Suprapubic skin (tissue), 4 donors: ENCODE results near the gene SLC6A11. TPM values are rescaled to one million over a fixed set of nuclear protein-coding genes. Genes with fewer than 3 reads are reported as not detected.

Experiments used
- DNase-seq, 2 donors: peaks; one replicate each; pipeline ENCODE4 v3.0.0-alpha.2; 2019; ENCODE audit warnings: low spot score in 2 of 2
- H3K27ac ChIP-seq: fragments of 200-600 bp; sonication (generic); one replicate; pipeline ENCODE4 v1.5.1; 2019
- H3K27me3 ChIP-seq: fragments of 200-600 bp; sonication (generic); one replicate; pipeline ENCODE4 v1.5.1; 2019
- H3K36me3 ChIP-seq: fragments of 200-600 bp; sonication (generic); one replicate; pipeline ENCODE4 v1.5.1; 2019
- H3K4me1 ChIP-seq: fragments of 200-600 bp; sonication (generic); one replicate; pipeline ENCODE4 v1.5.1; 2019
- H3K4me3 ChIP-seq: fragments of 200-600 bp; sonication (generic); one replicate; pipeline ENCODE4 v1.5.1; 2019; ENCODE audit warnings: mild to moderate bottlenecking
- H3K9me3 ChIP-seq: fragments of 200-600 bp; sonication (generic); one replicate; pipeline ENCODE4 v1.5.1; 2019
- EP300 ChIP-seq: sonication (generic); formaldehyde crosslinking; IDR thresholded peaks from one replicate; pipeline ENCODE4 v1.6.1; 2017; ENCODE audit warnings: antibody characterized with exemption
- POLR2A ChIP-seq, 2 donors: fragments of 450-650 bp; IDR thresholded peaks; one replicate each; pipeline ENCODE4 v1.6.1; 2017; ENCODE audit warnings: antibody characterized with exemption in 2 of 2, mild to moderate bottlenecking in 2 of 2, moderate library complexity in 2 of 2
- POLR2AphosphoS5 ChIP-seq, 3 donors: sonication (generic); formaldehyde crosslinking; IDR thresholded peaks; one replicate each; pipeline ENCODE4 v1.6.1; 2017; ENCODE audit warnings: antibody characterized with exemption in 3 of 3
- WGBS: methylation state at CpG from one replicate; pipeline ENCODE4 v1.1.5; 2018; 5-methylcytosine and 5-hydroxymethylcytosine counted together
- total RNA-seq, 4 donors: library from RNA; depleted of rRNA; stranded (reverse); fragments of >200 nt; gene quantifications; one replicate each; pipeline ENCODE4 v1.1.0, GENCODE V29; 2016
- TF ChIP-seq, protein P1 (sequence below), 2 donors: fragments of 200-600 bp in 1 of 2; fragments of 450-650 bp in 1 of 2; sonication (generic) in 1 of 2; IDR thresholded peaks; one replicate each; pipeline ENCODE4 v1.5.1; 2016 to 2019; ENCODE audit warnings: antibody characterized with exemption in 2 of 2, mild to moderate bottlenecking in 1 of 2, moderate library complexity in 1 of 2

The SLC6A11 gene
- total RNA-seq, 4 donors from 2014 or later, result 4.3 to 7.9 (median 6.2) TPM

DNA sequence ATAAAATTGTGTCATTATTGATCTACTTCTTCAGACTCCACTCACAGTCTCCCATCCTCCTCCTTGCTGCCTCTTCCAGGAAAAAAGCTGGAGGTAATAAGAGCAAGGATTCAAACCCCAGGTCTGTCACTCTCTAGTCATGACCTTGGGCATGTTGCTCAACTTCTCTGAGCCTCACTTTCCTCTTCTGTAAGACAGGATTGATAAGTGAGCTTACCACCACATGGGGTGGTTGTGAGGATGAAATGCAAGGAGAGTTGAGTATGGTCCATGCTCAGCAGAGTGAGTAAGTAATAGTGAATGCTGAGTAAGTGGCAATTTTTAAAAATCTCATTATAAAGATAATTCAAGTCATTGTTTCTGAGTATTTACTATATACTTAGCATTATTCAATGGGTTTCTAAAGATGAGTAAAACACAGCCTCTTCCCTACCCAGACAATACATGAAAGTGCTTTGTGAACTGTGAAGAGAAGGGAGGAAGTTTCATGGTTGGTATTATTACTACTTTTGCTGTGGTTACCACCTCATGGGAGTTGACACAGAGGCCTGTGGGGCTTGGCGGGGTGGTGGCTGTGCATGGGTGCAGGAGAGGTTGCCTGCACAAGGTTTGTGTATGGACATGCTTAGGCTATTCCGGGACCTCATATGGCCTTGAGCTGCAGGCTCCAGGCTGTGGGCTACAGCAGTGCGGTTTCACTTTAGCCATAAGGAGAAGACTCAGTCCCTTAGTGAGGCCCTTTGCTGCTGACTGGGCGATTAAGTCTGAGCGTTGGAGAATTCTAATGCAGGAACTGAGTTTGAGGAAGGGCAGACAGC lies 30.0 kb downstream of the SLC6A11 start:
- Histone ChIP-seq H3K36me3 (no peaks in the 10 kb centered on the region), H3K27ac (no peak overlapping the region), H3K27me3 (peaks cover 3% of the 10 kb centered on the region), H3K4me3 (no peak overlapping the region), H3K4me1 (peaks cover 9% of the 10 kb centered on the region), H3K9me3 (no peaks in the 10 kb centered on the region)
- WGBS, result 82% methylated on average over 5 of the region's 5 CpGs
- no peak for TF ChIP-seq EP300
- TF ChIP-seq POLR2A (IDR thresholded peaks at IDR 0.05), result no peak
- no peak for TF ChIP-seq POLR2AphosphoS5 (IDR thresholded peaks at IDR 0.05)
- TF ChIP-seq, protein P1, sequence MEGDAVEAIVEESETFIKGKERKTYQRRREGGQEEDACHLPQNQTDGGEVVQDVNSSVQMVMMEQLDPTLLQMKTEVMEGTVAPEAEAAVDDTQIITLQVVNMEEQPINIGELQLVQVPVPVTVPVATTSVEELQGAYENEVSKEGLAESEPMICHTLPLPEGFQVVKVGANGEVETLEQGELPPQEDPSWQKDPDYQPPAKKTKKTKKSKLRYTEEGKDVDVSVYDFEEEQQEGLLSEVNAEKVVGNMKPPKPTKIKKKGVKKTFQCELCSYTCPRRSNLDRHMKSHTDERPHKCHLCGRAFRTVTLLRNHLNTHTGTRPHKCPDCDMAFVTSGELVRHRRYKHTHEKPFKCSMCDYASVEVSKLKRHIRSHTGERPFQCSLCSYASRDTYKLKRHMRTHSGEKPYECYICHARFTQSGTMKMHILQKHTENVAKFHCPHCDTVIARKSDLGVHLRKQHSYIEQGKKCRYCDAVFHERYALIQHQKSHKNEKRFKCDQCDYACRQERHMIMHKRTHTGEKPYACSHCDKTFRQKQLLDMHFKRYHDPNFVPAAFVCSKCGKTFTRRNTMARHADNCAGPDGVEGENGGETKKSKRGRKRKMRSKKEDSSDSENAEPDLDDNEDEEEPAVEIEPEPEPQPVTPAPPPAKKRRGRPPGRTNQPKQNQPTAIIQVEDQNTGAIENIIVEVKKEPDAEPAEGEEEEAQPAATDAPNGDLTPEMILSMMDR (IDR thresholded peaks at IDR 0.05), result no peak
- DNase-seq, result no peak

DNA sequence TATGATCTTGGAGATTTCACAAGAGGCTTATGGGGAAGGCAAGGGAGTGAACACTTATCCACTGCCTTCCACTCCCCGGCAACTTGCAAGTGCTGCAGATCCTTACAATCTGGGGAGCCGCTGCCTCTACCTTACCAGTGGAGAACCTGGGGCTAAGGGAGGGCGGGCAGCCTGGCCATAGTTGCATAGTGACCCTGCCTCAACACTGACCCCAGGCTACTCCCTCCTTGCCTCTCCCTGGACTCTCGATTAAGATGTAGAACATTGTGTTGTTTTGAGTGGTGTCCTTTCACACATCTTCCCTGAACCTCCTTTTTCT lies 30.6 kb downstream of the SLC6A11 start:
- 81% methylated on average over 4 of the region's 4 CpGs for WGBS
- TF ChIP-seq POLR2A (IDR thresholded peaks at IDR 0.05), result no peak
- no peak for TF ChIP-seq POLR2AphosphoS5 (IDR thresholded peaks at IDR 0.05)
- no peak for TF ChIP-seq EP300
- TF ChIP-seq, protein P1 (IDR thresholded peaks at IDR 0.05), result no peak
- no peak overlapping the region for H3K27ac ChIP-seq
- DNase-seq, result no peak
- H3K27me3 ChIP-seq, result peaks cover 3% of the 10 kb centered on the region
- no peaks in the 10 kb centered on the region for H3K9me3 ChIP-seq
- no peak overlapping the region for H3K4me3 ChIP-seq
- H3K36me3 ChIP-seq, result no peaks in the 10 kb centered on the region
- peaks cover 9% of the 10 kb centered on the region for H3K4me1 ChIP-seq

DNA sequence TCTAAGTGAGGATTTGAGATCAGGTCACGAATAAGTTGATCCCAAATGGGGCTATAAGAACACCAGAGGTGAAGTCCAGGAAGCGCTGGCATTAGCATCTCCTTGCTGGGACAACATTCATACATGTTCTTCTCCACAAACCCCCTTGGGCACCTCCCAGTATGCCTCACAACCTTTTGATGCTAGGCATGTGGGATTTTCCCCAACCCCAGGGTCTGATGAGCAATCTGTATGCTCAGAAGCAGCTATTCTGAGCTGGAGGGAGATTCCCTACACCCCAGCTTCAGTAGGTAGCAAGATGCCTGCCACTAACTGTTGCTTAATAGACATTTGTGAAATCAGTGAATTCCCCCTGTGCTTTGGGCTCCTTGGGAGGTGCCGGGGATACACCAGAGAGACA lies 32.2 kb downstream of the SLC6A11 start:
- Histone ChIP-seq H3K4me3 (no peak overlapping the region), H3K27me3 (peaks cover 10% of the 10 kb centered on the region), H3K27ac (no peak overlapping the region), H3K4me1 (peaks cover 9% of the 10 kb centered on the region), H3K36me3 (no peaks in the 10 kb centered on the region), H3K9me3 (no peaks in the 10 kb centered on the region)
- 69% methylated on average over 3 of the region's 3 CpGs for WGBS
- TF ChIP-seq EP300 (no peak), POLR2A (IDR thresholded peaks at IDR 0.05) (no peak), POLR2AphosphoS5 (IDR thresholded peaks at IDR 0.05) (no peak)
- DNase-seq, result no peak

DNA sequence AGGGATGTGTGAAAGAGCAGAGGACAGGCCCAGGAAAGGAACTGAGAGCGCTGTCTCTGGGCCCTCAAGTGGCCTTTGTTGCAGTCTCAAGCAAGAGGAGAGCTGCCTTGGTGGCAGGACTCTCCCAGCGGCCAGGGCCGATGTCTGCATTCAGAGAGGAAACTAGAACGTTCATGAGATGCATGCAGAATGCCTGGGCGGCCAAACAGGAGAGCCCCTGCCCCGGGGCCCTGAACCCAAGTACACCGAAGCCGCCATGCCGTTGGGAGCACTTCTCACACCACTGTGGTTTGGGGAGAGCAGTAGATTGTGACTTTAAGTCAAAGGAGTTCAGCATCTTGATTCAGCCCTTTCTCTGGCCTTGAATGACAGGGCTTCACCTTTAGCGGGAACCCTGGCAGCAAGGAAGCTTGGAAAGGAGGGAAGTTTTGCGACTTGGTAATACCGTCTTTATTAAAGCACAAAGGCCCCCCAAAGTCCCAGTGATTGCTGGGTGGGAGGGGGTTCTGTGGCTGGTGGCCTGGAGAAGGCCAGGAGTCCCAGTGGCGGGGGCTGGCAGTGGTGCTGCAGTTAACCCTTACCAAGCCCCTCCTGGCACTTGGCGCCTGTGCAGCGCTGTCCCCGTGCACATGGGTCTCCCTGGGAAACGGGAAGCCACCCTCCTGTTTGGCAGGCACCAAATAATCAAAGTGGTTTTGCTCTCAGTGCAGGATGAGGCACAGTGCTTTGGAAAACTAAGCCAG lies 36.2 kb downstream of the SLC6A11 start:
- no peak for DNase-seq
- Histone ChIP-seq H3K9me3 (no peaks in the 10 kb centered on the region), H3K4me1 (no peaks in the 10 kb centered on the region), H3K4me3 (no peak overlapping the region), H3K27me3 (peaks cover 7% of the 10 kb centered on the region), H3K27ac (no peak overlapping the region), H3K36me3 (no peaks in the 10 kb centered on the region)
- WGBS, result 80% methylated on average over 17 of the region's 17 CpGs
- TF ChIP-seq, protein P1 (IDR thresholded peaks at IDR 0.05), result no peak
- TF ChIP-seq POLR2AphosphoS5 (IDR thresholded peaks at IDR 0.05) (no peak), POLR2A (IDR thresholded peaks at IDR 0.05) (no peak), EP300 (no peak)

DNA sequence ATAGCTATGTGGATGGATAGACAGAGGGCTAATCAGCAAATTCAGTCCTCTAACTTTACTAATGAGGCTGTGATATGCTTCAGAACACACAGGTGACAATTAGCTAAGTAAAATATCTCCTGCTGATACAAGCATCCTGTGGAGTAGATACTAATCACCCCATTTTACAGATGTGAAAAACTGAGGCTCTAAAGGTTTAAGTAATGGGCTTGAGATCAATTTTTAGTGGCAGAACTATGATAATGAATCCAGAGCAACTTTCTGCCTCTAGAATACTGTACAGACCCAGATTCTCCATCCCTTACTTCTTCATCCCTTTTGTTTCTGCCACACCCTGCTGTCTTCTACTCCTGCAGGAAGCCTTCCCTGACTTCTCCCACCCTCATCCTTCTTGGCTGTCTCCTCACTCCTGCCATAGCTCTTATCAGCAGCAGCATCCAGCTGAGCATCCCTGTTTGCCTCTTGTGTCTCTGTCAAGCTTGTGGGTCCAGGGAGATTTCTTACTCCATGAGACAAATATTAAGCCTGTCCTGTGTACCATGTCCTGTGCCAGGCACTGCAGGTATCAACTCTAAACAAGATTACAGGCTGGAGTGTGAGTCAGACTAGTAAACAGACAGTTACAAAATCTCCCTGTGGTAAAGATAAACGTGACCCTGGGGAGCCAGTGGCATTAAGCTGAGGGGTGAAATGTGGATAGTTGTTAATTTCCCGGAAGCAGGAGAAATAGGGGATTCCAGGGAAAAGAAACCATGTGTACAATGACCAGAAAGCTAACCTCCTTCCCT lies 39.2 kb downstream of the SLC6A11 start:
- H3K27me3 ChIP-seq, result peaks cover 9% of the 10 kb centered on the region
- H3K27ac ChIP-seq, result no peak overlapping the region
- H3K36me3 ChIP-seq, result no peaks in the 10 kb centered on the region
- no peak for TF ChIP-seq EP300
- TF ChIP-seq POLR2AphosphoS5 (IDR thresholded peaks at IDR 0.05), result no peak
- TF ChIP-seq POLR2A (IDR thresholded peaks at IDR 0.05), result no peak
- TF ChIP-seq, protein P1 (IDR thresholded peaks at IDR 0.05), result no peak
- no peaks in the 10 kb centered on the region for H3K9me3 ChIP-seq
- H3K4me1 ChIP-seq, result no peaks in the 10 kb centered on the region
- WGBS, result 56% methylated on average over 2 of the region's 2 CpGs
- DNase-seq, result no peak
- no peak overlapping the region for H3K4me3 ChIP-seq
